ENCODE data around the gene ATP6V1F.

Gene ATP6V1F

GRCh38 chr7:128888039-128888755, 25.5 kb downstream of the ATP6V1F start:
- no peaks in the 10 kb centered on the region for H3K27me3 ChIP-seq (replicated peaks; ENCODE audit: control insufficient read depth, insufficient read depth, low read length)
- no peak for TF ChIP-seq CTCF (IDR thresholded peaks at IDR 0.05; ENCODE audit: insufficient read depth, low read length, poor library complexity, severe bottlenecking)
- H3K4me3 ChIP-seq (replicated peaks; ENCODE audit: low read depth, low read length) = no peak overlapping the region
- no peaks in the 10 kb centered on the region for H3K36me3 ChIP-seq (ENCODE audit: control insufficient read depth, insufficient read depth, low read length)
- DNase-seq (ENCODE audit: extremely low read depth, insufficient read length) = no peak

- Histone ChIP-seq H3K4me3 (replicated peaks; ENCODE audit: low read depth, low read length) (no peak overlapping the region), H3K36me3 (ENCODE audit: control insufficient read depth, insufficient read depth, low read length) (no peaks in the 10 kb centered on the region), H3K27me3 (replicated peaks; ENCODE audit: control insufficient read depth, insufficient read depth, low read length) (no peaks in the 10 kb centered on the region)
- TF ChIP-seq CTCF (IDR thresholded peaks at IDR 0.05; ENCODE audit: insufficient read depth, low read length, poor library complexity, severe bottlenecking) = no peak
- DNase-seq (ENCODE audit: extremely low read depth, insufficient read length) = no peak
These were observed 26.1 kb downstream of the ATP6V1F start for GRCh38 chr7:128888756-128889095.

- Histone ChIP-seq H3K27me3 (replicated peaks; ENCODE audit: control insufficient read depth, insufficient read depth, low read length) (no peaks in the 10 kb centered on the region), H3K36me3 (ENCODE audit: control insufficient read depth, insufficient read depth, low read length) (no peaks in the 10 kb centered on the region), H3K4me3 (replicated peaks; ENCODE audit: low read depth, low read length) (no peak overlapping the region)
- no peak for TF ChIP-seq CTCF (IDR thresholded peaks at IDR 0.05; ENCODE audit: insufficient read depth, low read length, poor library complexity, severe bottlenecking)
- no peak for DNase-seq (ENCODE audit: extremely low read depth, insufficient read length)
These were observed 26.5 kb downstream of the ATP6V1F start for GRCh38 chr7:128889121-128889520.

- TF ChIP-seq CTCF (IDR thresholded peaks at IDR 0.05; ENCODE audit: insufficient read depth, low read length, poor library complexity, severe bottlenecking) = no peak
- H3K36me3 ChIP-seq (ENCODE audit: control insufficient read depth, insufficient read depth, low read length) = no peaks in the 10 kb centered on the region
- H3K27me3 ChIP-seq (replicated peaks; ENCODE audit: control insufficient read depth, insufficient read depth, low read length) = no peaks in the 10 kb centered on the region
- H3K4me3 ChIP-seq (replicated peaks; ENCODE audit: low read depth, low read length) = no peak overlapping the region
- DNase-seq (ENCODE audit: extremely low read depth, insufficient read length) = no peak
These were observed 27.9 kb downstream of the ATP6V1F start for GRCh38 chr7:128890306-128891109.

GRCh38 chr7:128891110-128891941, 28.7 kb downstream of the ATP6V1F start:
- Histone ChIP-seq H3K4me3 (replicated peaks; ENCODE audit: low read depth, low read length) (no peak overlapping the region), H3K27me3 (replicated peaks; ENCODE audit: control insufficient read depth, insufficient read depth, low read length) (no peaks in the 10 kb centered on the region), H3K36me3 (ENCODE audit: control insufficient read depth, insufficient read depth, low read length) (no peaks in the 10 kb centered on the region)
- no peak for TF ChIP-seq CTCF (IDR thresholded peaks at IDR 0.05; ENCODE audit: insufficient read depth, low read length, poor library complexity, severe bottlenecking)
- DNase-seq (ENCODE audit: extremely low read depth, insufficient read length) = no peak

Data from GM06990 (cell line).